Stimulated activated CD8-positive, alpha-beta memory T cell treated with anti-CD3 and anti-CD28 coated beads, Interleukin-15, amount 100 ng/mL, for 1 hour (primary cell): Measurements from ENCODE around the gene MAP4K3.

Source experiments
- DNase-seq: peaks from one replicate; pipeline ENCODE4 v3.0.0-alpha.2; 2020; ENCODE audit warnings: low read depth

The MAP4K3 gene

DNA sequence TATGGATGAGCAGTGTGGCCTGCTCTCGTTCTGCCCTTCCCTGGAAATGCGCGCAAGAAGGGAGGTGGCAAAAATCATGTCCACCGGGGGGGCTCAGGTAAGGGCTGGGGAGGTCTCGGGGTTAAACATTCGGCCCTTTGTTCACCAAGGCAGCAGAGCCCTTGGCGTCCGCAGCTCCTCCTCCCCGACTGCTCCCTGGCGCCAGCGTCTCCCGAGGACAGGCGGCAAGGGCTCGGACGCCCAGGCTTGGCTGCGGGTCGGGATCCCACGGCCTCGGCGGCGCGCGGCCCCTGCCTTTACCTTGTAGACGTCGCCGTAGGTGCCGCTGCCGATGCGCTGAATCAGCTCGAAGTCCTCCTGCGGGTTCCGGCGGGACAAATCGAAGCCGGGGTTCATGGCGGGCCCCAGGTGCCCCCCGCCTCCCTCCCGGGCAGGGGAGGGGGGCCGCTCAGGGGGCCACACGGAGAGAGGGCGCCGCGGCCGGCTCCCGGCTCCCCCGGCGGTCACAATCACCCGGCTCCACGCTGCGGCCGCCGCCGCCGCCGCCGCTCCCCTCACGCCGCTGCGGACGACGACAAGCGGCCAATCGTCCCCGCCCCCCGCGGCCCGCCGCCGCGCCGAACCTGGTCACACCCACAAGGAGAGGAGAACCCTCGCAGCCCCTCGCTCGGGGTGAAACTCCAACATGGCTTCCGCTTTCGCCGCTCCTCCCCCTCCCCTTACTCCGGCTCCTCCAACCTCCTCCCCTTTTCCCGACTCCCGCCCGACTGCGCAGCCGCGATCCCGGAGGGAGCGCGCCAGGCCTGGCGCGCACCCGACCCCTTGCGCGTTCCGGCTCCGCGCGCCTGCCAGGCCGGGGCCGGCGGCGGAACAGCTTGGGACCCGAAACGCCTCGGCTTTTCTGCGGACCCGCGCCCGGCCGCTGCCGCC is at the start of gene MAP4K3:
Gene MAP4K3 (minus strand): TSS at position 694 of the 930 bp plus-strand sequence. CDS start 298 bp downstream, at position 396.
- DNase-seq, result peak; percentile 52

DNA sequence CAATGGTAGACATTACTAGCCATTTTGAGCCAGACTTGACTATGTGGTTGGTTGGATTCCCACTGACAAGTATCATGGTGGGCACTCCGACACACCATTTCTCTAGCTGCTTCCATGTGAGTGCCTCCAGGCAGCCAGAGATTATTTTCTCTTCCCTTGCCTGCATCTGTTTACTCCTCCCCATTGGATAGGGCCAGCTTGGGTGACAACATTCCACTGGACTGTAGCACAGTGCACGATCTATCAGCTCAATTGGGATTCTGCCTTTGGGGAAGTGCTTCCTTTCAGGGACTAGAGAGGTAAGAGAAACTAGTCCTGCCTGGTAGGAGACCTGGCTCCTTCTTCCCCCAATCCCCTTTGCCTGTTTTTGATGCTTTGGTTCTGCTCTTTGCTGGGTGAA is 49.0 kb upstream of the MAP4K3 start:
- DNase-seq, result no peak

DNA sequence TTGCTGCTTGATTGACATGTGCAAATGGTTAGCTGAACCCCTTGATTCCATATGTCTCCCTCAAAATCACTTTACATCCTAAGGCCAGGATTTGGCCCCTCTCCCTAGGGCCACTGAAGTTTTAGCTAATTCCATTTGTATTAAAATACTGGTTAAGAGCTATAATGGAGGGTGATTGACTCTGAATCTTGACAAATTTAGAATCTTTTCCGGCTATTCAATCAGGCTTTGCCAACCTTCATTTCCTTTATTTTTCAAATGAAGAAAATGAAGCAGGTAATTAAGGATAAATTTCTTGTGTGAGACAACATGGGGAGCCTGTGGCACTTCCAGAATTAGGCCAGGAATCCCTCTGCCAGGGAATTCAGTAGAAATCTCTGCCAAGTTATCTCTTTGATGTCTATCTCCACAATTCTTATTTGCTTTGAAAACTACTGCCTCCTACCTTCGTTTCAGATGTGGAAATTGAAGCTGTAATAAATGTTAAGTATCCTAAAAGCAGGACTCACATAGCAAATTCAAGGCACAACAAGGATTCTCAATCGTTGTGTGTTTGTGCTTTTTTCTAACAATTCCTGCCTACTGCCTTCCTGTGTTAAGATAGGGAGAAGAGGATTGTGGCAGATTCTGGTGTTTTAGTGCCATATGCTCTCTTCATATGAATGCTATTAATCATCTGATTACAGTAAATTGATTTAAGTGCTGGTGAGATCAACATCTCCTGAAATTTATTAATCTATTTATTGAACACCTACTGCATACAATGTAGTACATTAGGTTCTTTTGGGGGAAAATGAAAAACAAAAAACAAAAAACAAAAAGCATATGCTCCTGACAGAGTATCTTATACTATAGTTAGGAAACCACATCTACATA is 47.8 kb upstream of the MAP4K3 start:
- no peak for DNase-seq

DNA sequence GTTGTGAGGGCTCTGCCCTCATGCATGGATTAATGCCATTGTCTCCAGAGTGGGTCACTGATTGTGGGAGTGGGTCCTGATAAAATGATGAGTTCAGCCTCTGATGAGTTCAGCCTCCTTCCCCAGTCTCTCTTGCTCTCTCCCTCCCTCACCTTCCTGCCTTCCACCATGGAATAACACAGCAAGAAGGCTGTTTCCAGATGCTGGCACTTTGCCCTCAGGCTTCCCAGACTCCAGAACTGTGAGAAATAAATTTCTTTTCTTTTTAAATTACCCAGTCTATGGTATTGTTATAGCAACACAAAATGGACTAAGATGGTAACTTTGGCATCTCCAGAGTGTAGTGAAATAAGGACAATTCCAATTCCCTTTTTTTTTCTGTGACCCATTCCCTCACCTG is 47.1 kb upstream of the MAP4K3 start:
- no peak for DNase-seq

DNA sequence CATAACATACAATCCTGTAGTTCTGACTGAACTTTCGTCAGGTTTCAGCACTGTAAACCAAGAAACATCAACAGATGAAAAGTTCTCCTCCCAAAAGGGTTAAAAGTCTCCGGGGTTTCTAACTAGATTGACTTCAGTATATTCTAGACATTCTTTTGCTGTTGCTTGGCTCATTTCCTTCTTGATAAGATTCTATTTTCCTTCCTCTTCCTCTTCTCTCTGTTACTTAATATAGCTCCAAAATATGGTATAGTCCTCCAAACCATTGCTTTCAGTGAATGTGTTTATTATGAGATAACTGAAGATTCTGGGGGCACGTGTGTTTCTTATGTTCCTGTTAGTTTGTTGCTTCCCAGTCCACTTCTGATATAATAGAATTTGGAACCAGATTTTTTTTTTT is 46.4 kb upstream of the MAP4K3 start:
- no peak for DNase-seq

DNA sequence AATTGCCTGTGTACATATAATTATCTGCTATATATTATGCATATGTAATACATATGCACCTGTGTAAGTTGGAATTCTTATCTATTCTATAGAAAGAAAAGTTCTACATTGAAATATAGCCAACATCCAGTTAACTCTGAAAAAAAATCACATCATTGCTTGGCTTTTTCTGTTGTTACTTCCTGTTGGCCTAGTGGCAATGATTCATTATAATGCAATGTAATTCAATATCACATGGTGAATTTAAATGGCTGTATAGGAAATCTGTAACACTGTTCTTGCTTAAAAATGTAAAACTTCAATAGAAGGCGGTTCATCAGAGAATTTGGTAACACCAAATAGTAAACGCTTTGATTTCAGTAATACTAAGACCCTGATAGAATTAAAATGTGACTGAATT is 44.5 kb upstream of the MAP4K3 start:
- DNase-seq, result no peak

DNA sequence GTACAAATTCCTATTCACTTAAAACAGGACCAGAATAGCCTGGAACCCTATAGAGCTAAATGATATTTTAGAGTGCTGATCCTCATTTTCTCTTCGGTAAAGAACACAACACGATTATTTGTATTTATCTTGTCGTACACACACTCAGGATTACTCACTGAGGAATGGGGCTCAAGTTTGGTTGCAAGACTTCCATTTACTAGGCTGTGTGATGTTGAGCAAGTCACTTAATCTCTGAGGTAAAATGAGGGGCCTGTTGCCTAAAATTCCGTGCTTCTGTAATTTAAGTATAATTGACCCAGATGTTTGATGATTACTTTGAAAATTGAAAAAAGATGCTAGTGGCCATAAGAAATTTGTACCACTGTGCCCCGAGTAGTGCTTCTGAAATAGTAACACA is 42.6 kb upstream of the MAP4K3 start:
- DNase-seq, result no peak

DNA sequence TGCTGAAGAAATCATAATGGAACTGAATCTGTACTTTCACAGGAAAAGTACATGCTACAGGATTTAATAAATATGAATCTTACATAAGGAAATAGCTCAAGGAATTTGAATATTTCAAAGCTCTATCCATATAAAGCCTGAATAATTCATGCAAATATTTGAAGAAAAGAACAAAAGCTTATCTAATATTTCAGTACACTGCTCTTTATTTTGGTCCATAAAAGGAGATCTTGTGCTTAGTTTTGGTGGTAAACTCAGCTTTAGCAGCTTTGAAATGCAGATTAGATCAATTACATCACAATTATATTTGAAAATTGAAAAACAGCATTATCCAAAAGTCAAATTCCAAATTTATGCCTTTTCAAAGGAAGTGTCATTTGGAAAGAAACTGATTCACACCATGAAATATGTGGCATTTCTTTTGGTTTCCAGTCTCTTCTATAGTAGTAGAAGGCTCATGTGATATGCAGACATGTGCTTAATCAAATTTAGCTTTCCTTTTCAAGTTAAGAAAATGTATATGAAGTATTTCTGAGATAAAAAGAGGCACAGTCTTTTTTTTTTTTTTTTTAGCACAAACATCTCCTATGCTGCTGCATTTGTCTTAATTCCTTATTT is 42.1 kb upstream of the MAP4K3 start:
- DNase-seq, result no peak

DNA sequence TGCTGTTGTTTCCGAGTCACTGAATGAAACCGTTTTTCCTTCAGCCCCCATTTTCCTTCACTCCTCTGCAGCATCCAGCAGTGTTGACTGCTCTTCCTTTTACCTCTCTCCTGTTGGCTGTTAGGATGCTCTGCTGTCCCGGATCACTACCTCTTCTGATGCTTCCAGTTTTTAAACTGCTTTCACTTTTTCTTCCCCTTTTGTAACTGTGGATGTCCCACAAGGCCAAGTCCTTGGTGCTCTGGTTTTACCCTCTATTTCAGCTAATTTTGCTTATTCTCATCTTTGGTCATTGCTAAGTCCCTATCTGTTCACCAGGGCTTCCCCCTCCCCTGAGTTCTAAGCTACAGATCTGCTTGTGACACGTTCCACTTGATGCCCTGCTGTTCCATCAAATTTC is 39.4 kb upstream of the MAP4K3 start:
- DNase-seq, result no peak

DNA sequence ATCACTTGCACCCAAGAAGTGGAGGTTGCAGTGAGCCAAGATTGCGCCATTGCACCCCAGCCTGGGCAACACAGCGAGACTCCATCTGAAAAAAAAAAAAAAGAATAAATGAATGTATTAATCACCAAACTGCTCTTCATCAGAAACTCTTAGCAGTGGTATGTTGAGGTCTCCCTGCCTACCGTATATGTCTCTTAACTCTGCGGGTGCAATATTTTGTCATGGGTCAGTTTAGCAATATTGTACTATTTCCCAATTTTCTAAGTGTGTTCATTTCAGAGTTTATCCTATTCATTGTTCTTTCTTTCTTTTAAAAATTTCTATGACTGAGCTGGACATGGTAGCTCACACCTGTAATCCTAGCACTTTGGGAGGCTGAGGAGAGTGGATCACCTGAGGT is 37.9 kb upstream of the MAP4K3 start:
- DNase-seq, result no peak

DNA sequence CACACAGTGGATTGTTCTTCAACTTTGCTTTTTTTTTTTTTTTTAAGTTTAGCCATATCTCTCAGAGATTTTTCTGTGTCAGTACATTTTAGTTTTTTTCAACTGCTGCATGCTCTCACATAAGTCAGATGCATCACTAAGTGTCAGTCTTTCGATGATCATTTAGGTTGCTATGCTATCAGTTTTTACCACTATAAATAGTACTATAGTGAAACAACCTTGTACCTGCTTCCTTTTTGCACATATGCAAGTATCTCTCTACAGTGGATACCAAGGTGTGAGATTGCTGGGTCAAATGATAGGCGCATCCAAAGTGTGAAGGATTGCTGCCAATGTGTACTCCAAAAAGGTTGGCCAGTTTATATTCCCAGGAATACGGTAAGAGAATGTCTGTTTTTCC is 33.5 kb upstream of the MAP4K3 start:
- no peak for DNase-seq

DNA sequence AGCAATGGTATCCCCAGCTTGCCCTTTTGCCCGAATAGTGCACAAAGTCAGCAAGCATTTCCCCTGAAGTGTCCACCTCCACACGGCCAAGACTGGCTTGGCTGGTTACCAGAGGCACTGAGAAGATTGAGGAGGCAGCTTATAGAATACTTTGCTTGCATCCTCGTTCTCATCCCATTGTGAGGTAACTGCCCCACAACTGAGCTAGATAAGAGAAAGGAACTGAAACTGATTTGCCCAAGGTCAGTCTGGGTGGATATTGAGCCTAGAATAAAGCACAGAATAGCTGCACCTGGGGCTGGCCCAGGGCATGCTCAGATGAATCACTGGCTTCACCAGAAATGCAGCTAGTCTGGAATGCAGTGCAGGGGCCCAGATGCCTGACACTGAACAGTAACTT is 32.7 kb upstream of the MAP4K3 start:
- no peak for DNase-seq

DNA sequence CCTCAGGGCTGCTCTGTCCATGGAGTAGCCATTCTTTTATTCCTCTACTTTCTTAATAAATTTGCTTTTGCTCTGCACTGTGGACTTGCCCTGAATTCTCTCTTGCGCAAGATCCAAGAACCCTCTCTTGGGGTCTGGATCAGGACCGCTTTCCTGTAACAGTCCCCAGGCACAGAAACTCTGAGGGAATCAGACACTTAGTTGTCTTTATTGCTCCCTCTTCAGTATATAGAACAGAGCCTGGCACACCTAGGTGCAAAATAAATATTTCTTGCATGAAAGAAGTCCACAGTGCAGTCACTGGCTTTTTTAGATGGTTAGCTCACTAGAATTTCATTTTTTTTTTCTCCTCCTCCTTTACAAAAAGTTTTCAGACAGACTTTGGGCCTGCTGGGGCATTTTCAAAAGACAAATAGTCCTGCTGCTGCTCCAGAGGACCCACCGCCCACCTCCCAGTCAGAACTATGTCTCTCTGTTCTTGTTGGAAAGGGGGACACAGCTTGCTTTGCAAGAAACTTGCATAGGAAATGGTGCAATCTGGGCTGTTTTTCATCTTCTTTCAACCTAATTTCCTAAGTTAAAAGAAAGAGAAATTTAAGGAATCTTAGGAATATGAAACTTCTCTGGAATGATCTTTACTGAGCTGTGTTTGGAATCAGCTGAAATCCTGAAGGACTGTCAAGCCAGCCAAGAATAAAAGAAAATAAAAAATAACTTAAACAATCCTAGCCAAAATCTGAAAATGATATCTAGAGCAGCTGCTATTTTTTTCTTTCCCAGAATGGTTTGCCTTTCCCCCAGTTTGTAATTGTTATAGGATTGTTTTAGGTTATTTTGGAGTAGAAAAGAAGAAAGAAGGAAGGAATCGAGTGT is 31.7 kb upstream of the MAP4K3 start:
- no peak for DNase-seq

DNA sequence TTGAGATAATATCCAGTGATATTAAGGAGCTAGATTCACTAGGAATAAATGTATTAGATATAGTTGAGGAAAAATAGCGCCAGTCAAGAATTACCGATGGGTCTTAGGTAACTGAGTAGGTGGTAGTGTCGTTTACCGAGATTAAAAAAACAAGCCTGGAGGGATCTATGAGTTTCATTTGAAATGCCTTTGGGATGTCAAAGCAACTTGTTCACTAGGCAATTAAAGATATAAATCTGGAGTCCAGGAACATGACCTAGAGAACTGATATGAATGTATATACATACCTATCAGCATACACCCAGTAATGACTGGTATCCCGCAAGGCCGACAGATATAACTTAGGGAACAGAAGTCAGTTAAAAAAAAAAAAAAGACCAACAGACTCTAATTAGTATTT is 29.2 kb upstream of the MAP4K3 start:
- DNase-seq, result no peak

DNA sequence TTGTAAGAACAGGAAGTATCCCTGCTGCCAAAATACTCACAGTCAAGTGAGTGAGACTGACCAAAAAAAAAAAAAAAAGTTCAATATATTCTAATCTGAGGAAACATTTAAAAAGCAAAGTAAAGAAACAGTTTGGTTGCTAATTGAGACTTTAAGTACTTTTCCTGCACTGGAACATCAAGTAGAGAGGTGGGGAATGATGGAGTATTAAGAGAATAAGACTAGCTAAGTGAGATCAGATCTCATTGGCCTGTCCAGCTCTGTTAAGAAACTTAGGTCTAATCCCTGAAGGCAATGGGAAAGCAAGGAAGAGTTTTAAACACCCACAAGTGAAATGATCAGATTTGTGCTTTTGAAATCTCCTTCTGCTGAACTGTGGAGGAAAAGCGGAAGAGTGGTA is 27.8 kb upstream of the MAP4K3 start:
- DNase-seq, result no peak

DNA sequence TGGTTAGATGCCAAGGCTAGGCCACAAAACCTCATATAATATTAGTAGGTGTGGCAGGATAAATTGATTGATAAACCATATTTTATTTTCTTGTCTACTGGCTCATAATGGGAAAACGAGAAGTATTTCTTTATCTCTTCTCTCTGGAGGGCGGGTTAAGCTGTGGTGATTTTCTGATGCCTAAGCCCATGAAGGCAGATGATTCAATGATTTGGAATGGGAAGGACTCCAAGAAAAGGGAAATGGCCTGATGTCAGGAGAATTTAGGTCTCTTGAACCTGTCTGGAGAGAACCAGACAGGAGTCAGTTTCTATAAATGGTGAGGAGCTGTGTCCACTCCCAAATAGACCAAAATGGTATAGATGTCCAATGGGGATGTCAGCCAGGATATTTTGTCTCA is 18.7 kb upstream of the MAP4K3 start:
- no peak for DNase-seq

DNA sequence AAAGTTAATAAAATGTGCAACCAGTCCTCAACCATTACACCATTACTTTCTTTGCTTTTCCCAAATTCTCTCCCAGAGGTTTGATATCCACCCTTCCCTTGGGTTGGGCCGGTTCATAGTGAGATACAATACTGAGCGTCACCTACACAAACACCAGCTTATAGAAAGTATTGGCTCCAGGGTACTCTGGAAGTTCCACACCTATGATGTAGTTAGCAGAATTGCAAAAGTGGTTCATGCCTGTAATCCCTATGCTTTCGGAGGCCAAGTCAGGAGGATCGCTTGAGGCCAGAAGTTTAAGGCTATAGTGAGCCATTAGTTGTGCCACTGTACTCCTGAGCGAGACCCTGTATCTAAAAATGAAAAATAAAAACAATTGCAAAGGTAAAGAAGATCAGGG is 15.3 kb upstream of the MAP4K3 start:
- DNase-seq, result no peak

DNA sequence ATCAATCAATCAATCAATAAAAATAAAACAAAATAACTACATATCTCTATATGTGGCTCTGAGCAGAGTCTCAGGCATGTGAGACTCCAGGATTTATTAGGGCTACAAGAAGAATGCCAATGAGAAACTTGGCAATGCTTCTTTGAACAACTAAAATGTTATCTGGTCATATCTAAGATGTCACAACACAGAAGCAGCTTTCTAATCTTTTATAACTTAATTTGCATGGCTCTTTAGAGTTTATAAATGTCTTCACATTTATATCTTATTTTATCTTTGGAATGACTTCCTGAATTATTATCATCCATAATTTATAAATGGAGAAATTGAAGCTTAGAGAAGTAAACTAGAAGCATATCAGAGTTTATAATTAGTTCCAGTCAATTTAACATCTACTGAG is 14.9 kb upstream of the MAP4K3 start:
- no peak for DNase-seq

DNA sequence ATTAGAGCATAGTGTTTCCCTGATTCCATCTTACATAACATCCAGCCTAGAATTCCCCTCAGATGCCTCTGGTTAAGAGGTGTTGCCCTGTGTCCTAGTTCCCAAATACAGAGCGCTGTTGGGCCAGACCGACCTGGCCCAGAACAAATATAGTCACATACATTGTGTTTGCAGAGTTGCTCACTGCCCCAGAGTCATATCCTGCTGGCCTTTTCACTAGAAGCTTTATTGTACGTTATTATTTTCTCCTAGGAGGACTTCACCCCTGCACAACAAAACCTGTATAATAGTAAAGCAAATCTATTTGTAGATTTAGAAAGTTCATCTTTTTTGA is 11.1 kb upstream of the MAP4K3 start:
- no peak for DNase-seq

DNA sequence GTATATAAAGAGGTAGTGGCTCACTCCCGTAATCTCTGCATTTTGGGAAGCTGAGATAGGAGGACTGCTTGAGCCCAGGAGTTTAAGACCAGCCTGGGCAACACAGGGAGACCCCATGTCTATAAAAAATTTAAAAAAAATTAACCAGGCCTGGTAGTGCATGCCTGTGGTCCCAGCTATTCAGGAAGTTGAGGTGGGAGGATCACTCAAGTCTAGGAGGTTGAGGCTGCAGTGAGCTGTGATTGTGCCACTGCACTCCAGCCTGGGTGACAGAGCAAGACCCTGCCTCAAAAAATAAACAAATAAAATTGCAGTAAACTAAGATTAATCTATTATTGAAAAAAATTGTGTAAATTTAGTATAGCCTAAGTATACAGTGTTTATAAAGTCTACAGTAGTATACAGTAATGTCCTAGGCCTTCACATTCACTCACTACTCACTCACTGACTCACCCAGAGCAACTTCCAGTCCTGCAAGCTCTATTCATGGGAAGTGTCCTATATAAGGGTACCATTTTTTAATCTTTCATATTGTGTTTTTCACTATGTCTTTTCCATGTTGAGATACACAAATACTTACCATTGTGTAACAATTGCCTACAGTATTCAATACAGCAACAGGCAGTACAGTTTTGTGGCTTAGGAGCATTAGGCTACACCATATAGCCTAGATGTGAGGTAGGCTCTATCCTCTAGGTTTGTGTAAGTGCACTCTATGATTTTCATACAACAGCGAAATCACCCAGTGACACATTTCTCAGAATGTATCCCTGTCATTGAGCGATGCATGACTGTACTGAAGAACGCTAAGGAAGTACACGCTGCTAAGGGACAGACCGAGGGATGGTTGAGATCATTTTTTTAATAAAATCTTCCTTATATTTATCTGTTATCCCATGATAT is 10.4 kb upstream of the MAP4K3 start:
- DNase-seq, result no peak

DNA sequence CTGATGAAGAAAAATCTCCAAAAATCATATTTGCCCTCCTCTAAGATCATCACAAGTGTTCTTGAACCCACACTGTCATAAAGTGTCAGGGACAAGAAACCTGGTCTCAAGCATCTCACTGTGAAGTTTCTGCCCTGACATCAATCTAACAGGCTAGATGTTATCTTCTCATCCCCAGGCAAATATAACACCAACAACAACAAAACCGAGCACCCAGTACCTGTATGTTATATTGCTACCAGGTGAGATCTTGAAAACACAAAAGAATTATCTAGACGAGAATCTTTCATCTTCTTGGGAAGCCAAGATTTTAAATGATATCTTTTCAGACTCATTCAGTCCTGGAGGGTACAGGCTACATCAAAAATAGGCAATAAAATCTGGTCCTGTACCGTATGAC is 8.8 kb upstream of the MAP4K3 start:
- DNase-seq, result no peak
